Breast epithelium (tissue), 4 donors: ENCODE measurements around the gene SWI5. TPM values are rescaled to one million over a fixed set of nuclear protein-coding genes. Genes with fewer than 3 reads are reported as not detected.

Source experiments
- DNase-seq, 2 donors: peaks; one replicate each; pipeline ENCODE4 v3.0.0-alpha.2; 2019; ENCODE audit warnings: low spot score in 2 of 2
- H3K27ac ChIP-seq, 2 donors: fragments of 200-600 bp; sonication (generic) in 1 of 2; one replicate each; pipeline ENCODE4 v1.5.1; 2016 to 2019; ENCODE audit warnings: mild to moderate bottlenecking in 1 of 2
- H3K27me3 ChIP-seq, 2 donors: fragments of 200-600 bp; sonication (generic) in 1 of 2; one replicate each; pipeline versions ENCODE4 v1.5.1 to v1.6.0; 2017 to 2019; ENCODE audit warnings: control low read depth in 1 of 2, mild to moderate bottlenecking in 1 of 2
- H3K36me3 ChIP-seq: fragments of 200-600 bp; one replicate; pipeline ENCODE4 v1.5.1; 2019
- H3K4me1 ChIP-seq, 2 donors: fragments of 200-600 bp; sonication (generic); one replicate each; pipeline ENCODE4 v1.5.1; 2016 to 2019; ENCODE audit warnings: control low read depth in 1 of 2
- H3K4me3 ChIP-seq, 3 donors: fragments of 200-600 bp; sonication (generic); 1 replicate in 2 of 3; 2 replicates in 1 of 3; pipeline ENCODE4 v1.5.1; 2016 to 2019; ENCODE audit warnings: mild to moderate bottlenecking in 3 of 3, moderate library complexity in 2 of 3
- H3K9me3 ChIP-seq, 2 donors: fragments of 200-600 bp; sonication (generic) in 1 of 2; one replicate each; pipeline ENCODE4 v1.5.1; 2016 to 2019; ENCODE audit warnings: control low read depth in 1 of 2
- CTCF ChIP-seq, 3 donors: fragments of 450-650 bp; IDR thresholded peaks; one replicate each; pipeline ENCODE4 v1.5.1; 2016 to 2017; ENCODE audit warnings: antibody characterized with exemption in 3 of 3, mild to moderate bottlenecking in 3 of 3, moderate library complexity in 3 of 3
- POLR2A ChIP-seq: fragments of 450-650 bp; IDR thresholded peaks from one replicate; pipeline ENCODE4 v1.6.1; 2016; ENCODE audit warnings: antibody characterized with exemption, mild to moderate bottlenecking, moderate library complexity
- POLR2AphosphoS5 ChIP-seq, 3 donors: sonication (generic); formaldehyde crosslinking; IDR thresholded peaks; one replicate each; pipeline ENCODE4 v1.6.1; 2017; ENCODE audit warnings: antibody characterized with exemption in 3 of 3
- intact Hi-C: fragments of 100-400 bp; cut with DNase I; formaldehyde crosslinking; loops from one replicate; pipeline ENCODE4 v1.15.1; 2023; ENCODE audit warnings: low total_unique reads
- total RNA-seq, 3 donors: library from RNA; depleted of rRNA; stranded (reverse); fragments of >200 nt; gene quantifications; one replicate each; pipeline ENCODE4 v1.1.0, GENCODE V29; 2016

SWI5 gene
- total RNA-seq, 3 donors from 2014 or later = 25.8 to 39.7 (median 31.4) TPM

GRCh38 chr9:128244837-128245231 is 31.2 kb upstream of the SWI5 start:
- Histone ChIP-seq H3K9me3 (no peaks in the 10 kb centered on the region), H3K4me1 (peaks cover 0 to 4% of the 10 kb centered on the region in 2 donors), H3K4me3 (peak overlapping the region; percentile 48 to 66 (median 54)), H3K27ac (peak overlapping the region; percentile 62 to 93), H3K36me3 (no peaks in the 10 kb centered on the region), H3K27me3 (no peaks in the 10 kb centered on the region)
- intact Hi-C loops = no loop called here
- DNase-seq = peak; percentile 52 to 66
- TF ChIP-seq POLR2AphosphoS5 (IDR thresholded peaks at IDR 0.05) = peak in 1 of 3 donors; percentile 35
- no peak for TF ChIP-seq CTCF (IDR thresholded peaks at IDR 0.05)
- TF ChIP-seq POLR2A = peak; percentile 26

GRCh38 chr9:128245421-128246151 is 30.5 kb upstream of the SWI5 start:
- TF ChIP-seq POLR2A (no peak), CTCF (IDR thresholded peaks at IDR 0.05) (no peak), POLR2AphosphoS5 (IDR thresholded peaks at IDR 0.05) (no peak)
- DNase-seq = no peak
- Histone ChIP-seq H3K36me3 (no peaks in the 10 kb centered on the region), H3K4me1 (peaks cover 0 to 4% of the 10 kb centered on the region in 2 donors), H3K4me3 (peak overlapping the region in 1 of 3 donors; percentile 66), H3K27me3 (no peaks in the 10 kb centered on the region), H3K9me3 (no peaks in the 10 kb centered on the region), H3K27ac (peak overlapping the region; percentile 10 to 93)
- intact Hi-C loops = no loop called here

- H3K9me3 ChIP-seq = no peaks in the 10 kb centered on the region
- no peak overlapping the region for H3K4me3 ChIP-seq
- peaks cover 0 to 4% of the 10 kb centered on the region in 2 donors for H3K4me1 ChIP-seq
- peak overlapping the region; percentile 10 to 93 for H3K27ac ChIP-seq
- no peaks in the 10 kb centered on the region for H3K36me3 ChIP-seq
- intact Hi-C loops = no loop called here
- DNase-seq = no peak
- TF ChIP-seq POLR2AphosphoS5 (IDR thresholded peaks at IDR 0.05) (no peak), CTCF (IDR thresholded peaks at IDR 0.05) (no peak), POLR2A (no peak)
- H3K27me3 ChIP-seq = no peaks in the 10 kb centered on the region
These were observed 29.6 kb upstream of the SWI5 start for GRCh38 chr9:128246471-128246870.

- no peaks in the 10 kb centered on the region for H3K27me3 ChIP-seq
- no peak overlapping the region for H3K4me3 ChIP-seq
- H3K36me3 ChIP-seq = no peaks in the 10 kb centered on the region
- DNase-seq = no peak
- H3K9me3 ChIP-seq = no peaks in the 10 kb centered on the region
- peak overlapping the region in 1 of 2 donors; percentile 32 for H3K27ac ChIP-seq
- intact Hi-C loops = no loop called here
- peaks cover 0 to 4% of the 10 kb centered on the region in 2 donors for H3K4me1 ChIP-seq
- TF ChIP-seq POLR2AphosphoS5 (IDR thresholded peaks at IDR 0.05) = no peak
- TF ChIP-seq POLR2A = no peak
- TF ChIP-seq CTCF (IDR thresholded peaks at IDR 0.05) = no peak
These were observed 28.8 kb upstream of the SWI5 start for GRCh38 chr9:128247226-128247803.

GRCh38 chr9:128249558-128249907 is 26.5 kb upstream of the SWI5 start:
- H3K27ac ChIP-seq = peak overlapping the region; percentile 57 to 70

More at GRCh38 chr9:128249558-128249907, 26.5 kb upstream of the SWI5 start:
- no peak for TF ChIP-seq POLR2A
- TF ChIP-seq POLR2AphosphoS5 (IDR thresholded peaks at IDR 0.05) = no peak
- no peak for TF ChIP-seq CTCF (IDR thresholded peaks at IDR 0.05)
- no peaks in the 10 kb centered on the region for H3K27me3 ChIP-seq
- peaks cover 0 to 4% of the 10 kb centered on the region in 2 donors for H3K4me1 ChIP-seq
- peak overlapping the region in 2 of 3 donors; percentile 71 to 77 for H3K4me3 ChIP-seq
- no peaks in the 10 kb centered on the region for H3K36me3 ChIP-seq
- no peak for DNase-seq
- intact Hi-C loops = no loop called here
- no peaks in the 10 kb centered on the region for H3K9me3 ChIP-seq
